Prostate gland (tissue), 2 donors: ENCODE results near the gene VCX3B.

Experiments used
- CTCF ChIP-seq, 4 experiments: fragments of 200-600 bp in 2 of 4; fragments of 450-650 bp in 2 of 4; sonication (generic) in 2 of 4; IDR thresholded peaks; 1 replicate in 3 of 4; 2 replicates in 1 of 4; pipeline ENCODE4 v1.5.1; 2016 to 2019; ENCODE audit warnings: antibody characterized with exemption in 4 of 4, mild to moderate bottlenecking in 2 of 4, moderate library complexity in 2 of 4
- POLR2A ChIP-seq: fragments of 450-650 bp; IDR thresholded peaks from one replicate; pipeline ENCODE4 v1.6.1; 2016; ENCODE audit warnings: antibody characterized with exemption, mild to moderate bottlenecking

- TF ChIP-seq CTCF (IDR thresholded peaks at IDR 0.05) (no peak), POLR2A (no peak)
Measured at GRCh38 chrX:8418301-8418700, 46.3 kb upstream of the VCX3B start.
